Stimulated activated naive CD8-positive, alpha-beta T cell treated with anti-CD3 and anti-CD28 coated beads, Interleukin-15, amount 100 ng/mL, for 72 hours (primary cell): ENCODE measurements around the gene AGPS.

ENCODE experiments used
- ATAC-seq: fragments of 150-1000 bp; cut with Tn5 transposase; 2 replicates; pipeline ENCODE4 v1.10.0; 2021; ENCODE audit warnings: mild to moderate bottlenecking, moderate library complexity
- DNase-seq, 2 donors: peaks; one replicate each; pipeline ENCODE4 v3.0.0; 2021 to 2022
- H3K27ac Mint-ChIP-seq, 2 donors: one replicate each; pipeline ENCODE4 v1.8.0; 2022; ENCODE audit warnings: mild to moderate bottlenecking in 2 of 2, mixed read lengths in 2 of 2, moderate library complexity in 2 of 2
- H3K27me3 Mint-ChIP-seq: one replicate; pipeline ENCODE4 v1.8.0; 2022; ENCODE audit warnings: mixed read lengths
- H3K4me1 Mint-ChIP-seq: one replicate; pipeline ENCODE4 v1.8.0; 2022; ENCODE audit warnings: mild to moderate bottlenecking, mixed read lengths
- H3K4me3 Mint-ChIP-seq, 2 donors: one replicate each; pipeline ENCODE4 v1.8.0; 2022; ENCODE audit warnings: mild to moderate bottlenecking in 2 of 2, mixed read lengths in 2 of 2, moderate library complexity in 1 of 2
- H3K9me3 Mint-ChIP-seq, 2 donors: one replicate each; pipeline ENCODE4 v1.8.0; 2022; ENCODE audit warnings: mixed read lengths in 2 of 2

AGPS gene

DNA sequence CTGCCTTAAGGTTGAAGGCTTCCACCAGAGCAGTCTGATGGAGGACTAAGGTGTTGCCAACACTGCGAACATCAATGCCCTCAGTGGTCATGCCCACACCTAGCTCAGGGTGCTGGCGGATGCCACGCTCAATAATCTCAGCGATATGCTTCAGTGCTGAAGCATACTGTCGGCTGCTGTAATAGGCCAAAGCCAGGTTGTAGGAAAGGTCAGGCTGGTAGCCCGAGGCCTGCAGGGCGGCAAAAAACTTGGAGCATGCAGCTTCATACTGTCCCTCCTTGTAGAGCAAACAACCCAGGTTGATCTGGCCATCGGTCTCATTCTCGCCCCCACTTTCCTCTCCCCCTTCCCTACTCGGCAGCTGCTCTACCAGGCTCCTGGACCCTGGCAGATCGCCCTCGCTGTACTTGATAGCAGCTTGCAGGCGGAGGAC is 159.4 kb downstream of the AGPS start:
- H3K27ac Mint-ChIP-seq = peak overlapping the region; percentile 99 to 100

DNA sequence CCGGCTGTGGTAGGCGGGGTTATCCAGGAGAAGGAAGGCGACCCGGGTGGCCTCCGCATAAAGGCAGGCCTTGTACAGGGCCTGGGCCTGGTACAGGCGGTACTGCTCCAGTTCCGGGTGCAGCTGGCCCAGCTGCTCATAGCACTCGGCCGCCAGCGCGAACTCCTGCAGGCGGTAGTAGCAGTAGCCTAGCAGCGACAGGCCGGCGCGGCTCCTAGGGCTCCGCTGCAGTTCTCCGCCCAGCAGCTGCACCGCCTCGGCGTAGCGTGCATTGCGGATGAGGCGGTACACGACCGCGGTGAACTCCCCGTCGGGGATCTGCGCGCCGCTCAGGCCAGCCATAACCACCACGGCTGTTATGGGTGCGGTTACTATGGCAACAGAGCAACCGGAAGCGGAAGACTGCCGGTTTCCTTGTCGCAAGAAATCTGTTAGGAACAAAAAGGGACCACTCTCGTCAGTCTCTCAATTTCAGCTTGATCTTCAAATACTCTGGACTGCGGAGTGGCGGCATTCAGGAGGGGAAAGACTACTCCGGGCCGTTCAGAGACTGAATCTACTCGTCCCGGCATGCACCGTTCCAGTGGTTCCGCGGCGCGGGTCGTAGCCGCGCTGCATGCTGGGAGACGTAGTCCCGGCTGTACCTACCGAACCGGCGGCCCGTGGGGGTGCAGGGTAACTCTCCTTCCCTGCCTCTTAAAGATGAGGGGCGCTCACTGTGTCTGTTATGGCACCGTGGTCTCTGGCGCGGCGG is 160.0 kb downstream of the AGPS start:
- H3K4me3 Mint-ChIP-seq = peak overlapping the region; percentile 96 to 97
- peaks cover 14% of the 10 kb centered on the region for H3K4me1 Mint-ChIP-seq
- ATAC-seq = peak; percentile 96

More for the DNA sequence above, 159.4 kb downstream of the AGPS start:
- Mint-ChIP-seq H3K27me3 (no peaks in the 10 kb centered on the region), H3K4me1 (peaks cover 14% of the 10 kb centered on the region), H3K9me3 (no peaks in the 10 kb centered on the region), H3K4me3 (peak overlapping the region; percentile 96 to 97)
- DNase-seq (no peak), ATAC-seq (no peak)

DNA sequence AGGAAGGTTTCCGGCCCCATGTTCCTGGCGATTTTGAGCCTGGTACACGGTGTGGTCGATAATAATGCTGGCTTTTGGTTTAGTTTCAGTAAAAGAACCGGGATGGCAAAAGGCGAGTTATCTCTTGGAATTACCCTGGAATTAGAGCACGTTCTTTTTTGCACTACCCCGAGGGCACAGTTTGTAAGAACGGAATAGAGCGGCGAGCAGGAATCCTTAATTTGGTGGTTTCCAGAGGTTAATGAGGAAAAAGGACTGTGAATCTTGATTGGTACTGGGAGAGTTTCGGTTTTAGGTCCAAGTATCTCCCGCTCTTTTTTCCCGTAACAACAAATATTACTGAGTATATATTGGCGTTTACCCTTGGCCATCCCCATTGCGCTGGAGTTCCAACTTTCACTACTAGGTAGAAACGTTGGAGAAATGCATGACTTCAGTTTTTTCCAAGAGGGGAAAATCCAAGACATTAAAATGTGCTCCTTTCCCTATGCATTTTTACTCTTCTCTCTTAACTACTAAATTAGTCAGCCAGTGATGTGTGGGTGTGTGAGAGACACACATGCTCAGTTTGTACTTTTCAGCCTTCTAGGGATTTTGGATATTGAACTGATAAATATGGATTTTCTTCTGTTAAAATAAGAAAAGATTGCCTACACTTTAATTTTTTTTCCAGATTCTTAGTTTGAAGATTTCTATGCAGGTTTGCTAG is 160.8 kb downstream of the AGPS start:
- peaks cover 6% of the 10 kb centered on the region for H3K27me3 Mint-ChIP-seq
- H3K27ac Mint-ChIP-seq = peak overlapping the region; percentile 99 to 100
- ATAC-seq = no peak
- H3K9me3 Mint-ChIP-seq = peaks cover 0 to 7% of the 10 kb centered on the region in 2 donors
- peaks cover 14% of the 10 kb centered on the region for H3K4me1 Mint-ChIP-seq
- H3K4me3 Mint-ChIP-seq = peak overlapping the region; percentile 96 to 97
- DNase-seq = no peak

More for the DNA sequence above, 160.0 kb downstream of the AGPS start:
- Mint-ChIP-seq H3K27me3 (no peaks in the 10 kb centered on the region), H3K27ac (peak overlapping the region; percentile 99 to 100), H3K9me3 (no peaks in the 10 kb centered on the region)
- peak; percentile 88 to 92 for DNase-seq

DNA sequence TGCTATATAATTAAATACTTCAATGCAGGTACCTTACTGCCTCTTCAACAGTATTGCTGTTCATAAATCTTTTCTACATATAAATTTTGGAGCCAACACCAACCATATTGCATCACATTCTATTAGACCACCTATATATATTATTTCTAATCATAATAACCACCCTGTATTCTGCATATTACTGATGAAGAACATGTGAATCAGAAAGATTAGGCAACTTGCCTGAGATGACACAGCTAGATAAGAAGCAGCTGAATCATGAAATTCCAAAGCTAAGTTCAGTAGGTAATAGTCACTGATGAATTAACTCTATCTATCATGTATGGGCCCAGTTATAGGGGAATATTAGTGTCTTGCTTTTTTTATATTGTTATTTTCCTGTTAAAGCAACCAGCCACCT is 161.8 kb downstream of the AGPS start:
- DNase-seq (no peak), ATAC-seq (no peak)
- H3K27ac Mint-ChIP-seq = no peak overlapping the region
- no peak overlapping the region for H3K4me3 Mint-ChIP-seq
- peaks cover 14% of the 10 kb centered on the region for H3K4me1 Mint-ChIP-seq
- peaks cover 0 to 8% of the 10 kb centered on the region in 2 donors for H3K9me3 Mint-ChIP-seq
- peaks cover 7% of the 10 kb centered on the region for H3K27me3 Mint-ChIP-seq

DNA sequence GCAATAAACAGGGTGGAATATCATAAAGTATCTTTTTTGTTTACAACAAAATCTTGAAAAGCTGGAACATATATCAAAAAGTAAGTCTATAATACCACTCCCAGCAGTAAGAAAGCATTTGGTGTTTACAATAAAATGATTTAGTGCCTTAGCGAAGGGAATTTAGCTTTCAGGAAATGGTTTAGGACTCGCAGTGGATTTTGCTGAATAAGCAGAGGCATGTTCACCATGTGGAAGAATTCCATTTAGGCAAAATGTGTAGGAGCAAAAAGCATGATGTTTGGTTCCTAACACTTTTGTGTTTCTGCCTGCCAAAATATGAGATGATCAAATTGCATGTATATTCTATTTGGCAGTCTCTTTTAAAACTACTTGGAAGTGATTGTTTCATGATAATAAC is 163.6 kb downstream of the AGPS start:
- ATAC-seq (no peak), DNase-seq (no peak)
- H3K4me3 Mint-ChIP-seq = no peak overlapping the region
- H3K4me1 Mint-ChIP-seq = peaks cover 14% of the 10 kb centered on the region
- peaks cover 0 to 8% of the 10 kb centered on the region in 2 donors for H3K9me3 Mint-ChIP-seq
- no peak overlapping the region for H3K27ac Mint-ChIP-seq
- H3K27me3 Mint-ChIP-seq = peaks cover 7% of the 10 kb centered on the region

DNA sequence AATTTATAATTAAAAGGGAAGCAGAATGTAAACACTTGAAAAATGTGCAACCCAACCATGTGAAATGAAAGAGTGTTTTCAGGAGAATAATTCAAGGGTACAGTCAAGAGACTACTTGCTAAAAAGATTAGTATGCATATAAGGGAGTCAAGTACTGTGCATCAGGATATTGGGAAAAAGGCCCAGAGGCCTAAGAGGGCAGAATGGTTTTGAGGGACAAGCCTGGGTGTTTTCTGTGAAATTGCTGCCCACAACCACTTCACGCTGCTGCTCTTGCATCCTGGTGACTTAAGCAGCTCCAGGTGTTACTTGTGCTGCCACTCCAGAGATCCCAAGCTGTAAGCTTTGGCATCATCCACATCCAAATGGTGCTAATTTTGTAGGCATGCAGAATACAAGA is 165.2 kb downstream of the AGPS start:
- H3K27ac Mint-ChIP-seq = no peak overlapping the region
- no peak overlapping the region for H3K4me3 Mint-ChIP-seq
- peaks cover 8% of the 10 kb centered on the region for H3K4me1 Mint-ChIP-seq
- peaks cover 0 to 8% of the 10 kb centered on the region in 2 donors for H3K9me3 Mint-ChIP-seq
- ATAC-seq = no peak
- peaks cover 7% of the 10 kb centered on the region for H3K27me3 Mint-ChIP-seq
- no peak for DNase-seq

DNA sequence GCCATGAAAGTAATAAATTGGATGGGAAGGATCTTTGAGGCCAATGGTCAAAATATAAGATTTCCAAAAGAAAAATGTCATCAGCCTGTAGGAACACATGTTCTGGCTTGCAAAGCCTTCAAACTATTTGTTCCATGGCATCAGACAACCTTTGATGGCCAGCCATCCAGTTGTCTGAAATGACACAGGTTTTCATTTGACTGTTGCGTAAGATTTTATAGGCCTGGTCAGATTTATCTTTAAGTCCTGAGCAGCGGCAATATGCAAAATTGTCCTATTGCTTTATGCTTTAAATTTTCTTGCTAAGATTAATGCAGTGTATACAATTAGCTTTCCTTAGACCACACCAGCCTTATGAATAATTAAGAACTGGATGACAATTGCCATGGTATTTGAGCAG is 167.1 kb downstream of the AGPS start:
- DNase-seq (no peak), ATAC-seq (no peak)
- peaks cover 7% of the 10 kb centered on the region for H3K27me3 Mint-ChIP-seq
- H3K9me3 Mint-ChIP-seq = peaks cover 0 to 8% of the 10 kb centered on the region in 2 donors
- no peak overlapping the region for H3K4me3 Mint-ChIP-seq
- no peak overlapping the region for H3K27ac Mint-ChIP-seq
- H3K4me1 Mint-ChIP-seq = no peaks in the 10 kb centered on the region

DNA sequence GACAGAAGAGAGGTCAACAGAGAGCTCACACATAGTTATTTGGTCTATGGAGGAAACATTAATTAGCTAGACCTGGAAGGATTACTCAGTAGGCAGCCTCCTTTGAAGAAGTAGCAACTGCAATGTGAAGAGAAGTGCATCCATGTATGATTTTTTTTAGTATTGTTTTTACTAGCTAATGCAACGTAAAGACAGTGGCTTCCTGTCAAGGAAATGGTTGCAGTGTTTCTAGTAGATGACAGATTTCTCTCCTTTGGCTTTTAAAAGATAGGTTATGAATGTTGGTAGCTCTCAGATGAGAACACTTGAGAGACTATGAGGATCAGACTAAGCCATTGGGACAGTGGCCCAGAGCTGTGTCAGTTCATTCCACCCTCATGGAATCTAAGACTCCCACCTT is 175.8 kb downstream of the AGPS start:
- no peaks in the 10 kb centered on the region for H3K4me1 Mint-ChIP-seq
- H3K27ac Mint-ChIP-seq = peak overlapping the region in 1 of 2 donors; percentile 65
- no peaks in the 10 kb centered on the region for H3K9me3 Mint-ChIP-seq
- no peak for ATAC-seq
- peaks cover 7% of the 10 kb centered on the region for H3K27me3 Mint-ChIP-seq
- no peak overlapping the region for H3K4me3 Mint-ChIP-seq
- no peak for DNase-seq

DNA sequence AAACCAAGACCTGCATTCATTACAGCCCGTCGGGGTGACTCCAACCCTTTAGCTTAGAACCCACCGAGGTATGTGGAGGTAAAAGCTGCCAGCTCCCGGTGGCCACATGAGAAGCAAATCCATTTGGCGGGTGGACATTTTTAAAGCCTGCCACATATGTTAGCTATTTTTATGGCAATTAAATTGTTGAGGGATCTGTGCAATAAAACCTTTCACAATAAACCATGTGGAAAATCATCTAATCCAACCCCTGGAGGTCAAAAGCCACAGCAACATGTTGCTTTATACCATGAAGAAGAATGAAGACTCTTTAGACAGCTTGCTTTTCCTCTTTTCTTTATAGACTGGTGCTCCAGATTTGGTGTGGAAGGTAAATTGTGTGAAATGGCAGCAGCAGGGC is 176.3 kb downstream of the AGPS start:
- Mint-ChIP-seq H3K9me3 (no peaks in the 10 kb centered on the region), H3K4me1 (no peaks in the 10 kb centered on the region), H3K27me3 (peaks cover 7% of the 10 kb centered on the region), H3K4me3 (no peak overlapping the region), H3K27ac (no peak overlapping the region)
- no peak for ATAC-seq
- no peak for DNase-seq

DNA sequence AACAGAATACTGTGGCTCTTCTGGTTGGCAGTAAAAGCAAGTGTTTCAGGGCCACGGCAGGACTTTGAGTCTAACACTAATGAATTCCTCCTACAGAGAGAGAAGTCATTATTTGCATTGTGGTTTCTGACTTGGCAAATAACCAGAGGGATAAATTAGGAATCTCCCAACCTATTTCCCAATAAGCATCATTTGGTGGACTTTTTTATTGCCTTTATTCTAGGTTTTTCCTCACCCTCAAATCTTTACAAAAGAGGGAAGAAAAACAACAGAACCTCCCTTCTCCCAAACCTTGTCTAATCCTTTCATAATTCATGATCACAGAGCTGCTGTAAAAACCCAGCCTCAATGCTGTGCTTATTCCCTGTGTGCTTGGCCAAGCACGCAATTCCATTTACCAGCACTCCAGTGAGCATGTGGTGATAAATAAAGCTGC is 179.7 kb downstream of the AGPS start:
- ATAC-seq (no peak), DNase-seq (no peak)
- H3K4me1 Mint-ChIP-seq = no peaks in the 10 kb centered on the region
- no peaks in the 10 kb centered on the region for H3K9me3 Mint-ChIP-seq
- no peak overlapping the region for H3K4me3 Mint-ChIP-seq
- H3K27ac Mint-ChIP-seq = no peak overlapping the region
- peaks cover 7% of the 10 kb centered on the region for H3K27me3 Mint-ChIP-seq

DNA sequence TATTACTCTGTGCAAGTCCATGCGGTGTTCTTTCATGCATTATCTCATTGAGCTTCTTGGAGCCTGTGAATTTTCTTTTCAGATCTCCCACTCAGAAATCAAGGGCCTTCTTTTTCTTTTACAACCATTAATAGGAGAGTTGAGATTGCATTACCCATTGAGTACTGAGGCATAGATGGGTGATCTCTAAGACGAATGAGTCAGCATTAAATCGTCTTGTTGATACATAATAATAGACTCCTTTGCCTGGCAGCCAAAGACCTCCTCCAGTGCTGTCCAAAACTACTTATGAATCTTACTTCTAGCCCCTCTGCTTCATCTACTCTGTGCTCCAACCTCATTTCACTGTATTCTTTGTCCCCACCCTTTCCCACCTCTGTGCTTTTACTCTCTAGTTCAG is 180.5 kb downstream of the AGPS start:
- no peak for DNase-seq
- H3K4me1 Mint-ChIP-seq = no peaks in the 10 kb centered on the region
- peak overlapping the region in 1 of 2 donors; percentile 5 for H3K27ac Mint-ChIP-seq
- peaks cover 7% of the 10 kb centered on the region for H3K27me3 Mint-ChIP-seq
- no peaks in the 10 kb centered on the region for H3K9me3 Mint-ChIP-seq
- no peak for ATAC-seq
- H3K4me3 Mint-ChIP-seq = no peak overlapping the region

DNA sequence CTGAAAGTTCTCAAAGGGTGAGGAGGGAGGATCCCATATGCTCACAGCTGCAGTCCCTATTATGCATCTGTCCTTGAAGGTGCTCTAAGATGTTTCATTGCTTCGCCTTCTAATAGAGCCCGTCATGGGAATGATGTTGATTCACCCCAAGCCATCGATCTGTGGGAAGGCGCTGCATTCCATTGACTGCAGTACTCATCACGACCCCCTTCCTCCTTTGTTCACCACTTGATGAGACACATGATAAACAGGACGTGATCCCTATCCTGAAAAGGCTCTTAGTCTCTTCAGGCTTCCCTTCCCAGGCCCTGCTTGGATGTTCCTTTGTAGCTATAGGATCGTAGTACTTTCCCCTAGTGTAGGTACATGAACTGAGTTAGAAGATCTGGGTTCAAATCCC is 181.8 kb downstream of the AGPS start:
- ATAC-seq = no peak
- Mint-ChIP-seq H3K27me3 (peaks cover 7% of the 10 kb centered on the region), H3K4me1 (no peaks in the 10 kb centered on the region), H3K27ac (no peak overlapping the region), H3K4me3 (no peak overlapping the region), H3K9me3 (no peaks in the 10 kb centered on the region)
- DNase-seq = no peak

DNA sequence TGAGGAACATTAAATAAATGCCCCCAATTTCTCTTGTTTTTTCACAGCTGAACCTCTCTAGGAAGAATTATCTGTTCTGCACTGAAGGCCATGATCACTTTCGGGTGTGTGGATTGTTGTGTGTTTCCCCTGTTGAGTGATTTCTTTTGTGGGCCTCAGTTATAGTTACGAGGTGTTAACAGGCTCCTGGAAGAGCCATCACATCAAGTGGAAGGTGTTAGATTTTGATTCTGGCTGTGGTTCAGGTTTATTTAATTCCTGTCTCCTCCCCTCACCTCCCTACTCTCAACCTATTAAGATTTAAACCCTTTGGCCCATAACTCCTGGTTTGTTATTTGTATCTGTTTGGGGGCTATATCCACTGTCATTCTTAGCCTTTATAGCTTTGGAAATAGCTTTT is 182.8 kb downstream of the AGPS start:
- no peak for ATAC-seq
- DNase-seq = no peak
- Mint-ChIP-seq H3K27ac (no peak overlapping the region), H3K4me1 (no peaks in the 10 kb centered on the region), H3K27me3 (peaks cover 5% of the 10 kb centered on the region), H3K9me3 (no peaks in the 10 kb centered on the region), H3K4me3 (no peak overlapping the region)

DNA sequence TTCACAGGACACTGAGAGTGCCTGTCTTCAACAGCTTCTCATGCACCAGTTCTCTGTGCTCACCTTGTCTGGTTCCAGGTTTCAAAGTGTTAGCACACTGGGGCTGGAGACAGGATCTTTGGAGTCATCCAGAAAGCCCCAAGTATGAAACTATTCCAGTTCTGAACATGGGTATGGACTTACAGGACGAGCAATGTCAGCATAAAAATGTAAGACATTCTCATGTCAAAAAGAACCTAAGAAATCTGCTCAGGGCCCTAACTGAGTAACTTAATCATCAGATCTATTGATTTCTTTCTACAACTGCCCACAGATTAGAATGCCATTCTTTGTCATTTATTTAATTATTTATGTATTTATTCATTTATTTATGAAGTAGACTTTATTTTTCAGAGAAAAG is 184.5 kb downstream of the AGPS start:
- Mint-ChIP-seq H3K4me1 (no peaks in the 10 kb centered on the region), H3K4me3 (no peak overlapping the region), H3K27ac (no peak overlapping the region), H3K27me3 (no peaks in the 10 kb centered on the region), H3K9me3 (no peaks in the 10 kb centered on the region)
- ATAC-seq = no peak
- DNase-seq = no peak

DNA sequence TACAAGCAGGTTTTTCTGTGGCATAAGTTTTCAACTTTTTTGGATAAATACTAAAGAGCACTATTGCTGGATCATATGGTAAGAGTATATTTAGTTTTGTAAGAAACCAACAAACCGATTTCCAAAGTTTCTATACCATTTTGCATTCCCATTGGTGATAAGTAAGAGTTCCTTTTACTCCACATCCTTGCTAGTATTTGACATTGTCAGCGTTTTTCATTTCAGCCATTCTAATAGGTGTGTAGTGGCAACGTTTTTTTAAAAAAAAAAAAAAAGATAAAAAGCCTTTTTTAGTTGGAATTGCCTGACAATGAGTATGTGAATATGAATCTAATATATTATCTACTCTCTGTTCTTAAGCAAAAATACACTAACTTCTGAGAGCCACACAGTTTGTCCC is 185.9 kb downstream of the AGPS start:
- Mint-ChIP-seq H3K9me3 (no peaks in the 10 kb centered on the region), H3K27ac (no peak overlapping the region)

DNA sequence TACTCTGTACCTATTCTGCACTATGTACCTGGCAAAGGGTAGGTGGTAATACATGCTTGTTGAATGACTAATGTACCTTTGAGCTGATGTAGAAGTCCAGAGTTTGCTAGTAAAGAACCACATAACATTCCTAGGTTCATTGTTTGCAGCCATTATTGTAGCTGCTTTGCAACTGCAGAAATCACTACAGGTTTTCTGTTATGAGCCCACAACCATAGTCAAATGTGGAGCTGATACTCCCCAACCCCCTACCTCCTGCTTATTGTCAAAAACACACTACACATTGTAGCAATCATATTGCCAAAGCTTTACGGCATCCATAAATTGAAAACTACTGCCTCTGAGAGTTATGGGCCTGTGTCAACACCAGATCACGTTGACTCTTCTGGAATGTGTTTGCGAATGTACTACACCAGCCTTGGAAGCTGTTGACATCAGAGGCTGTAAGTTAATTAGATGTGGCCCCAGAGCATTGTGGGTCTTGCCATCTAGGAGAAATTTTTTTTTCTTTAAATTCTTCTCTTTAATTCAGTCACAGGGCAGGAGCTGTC is 187.0 kb downstream of the AGPS start:
- no peak overlapping the region for H3K27ac Mint-ChIP-seq
- ATAC-seq (no peak), DNase-seq (no peak)
- H3K27me3 Mint-ChIP-seq = no peaks in the 10 kb centered on the region
- no peaks in the 10 kb centered on the region for H3K9me3 Mint-ChIP-seq
- no peak overlapping the region for H3K4me3 Mint-ChIP-seq
- H3K4me1 Mint-ChIP-seq = no peaks in the 10 kb centered on the region

More for the DNA sequence above, 185.9 kb downstream of the AGPS start:
- Mint-ChIP-seq H3K27me3 (no peaks in the 10 kb centered on the region), H3K4me3 (no peak overlapping the region), H3K4me1 (no peaks in the 10 kb centered on the region)
- DNase-seq (no peak), ATAC-seq (no peak)
